Peyer's patch (tissue), 4 donors: Measurements from ENCODE around the gene FARSB. TPM values are rescaled to one million over a fixed set of nuclear protein-coding genes. Genes with fewer than 3 reads are reported as not detected.
A peak's percentile ranks its signal among the peaks of the same experiment; 100 is the strongest.

Source experiments
- DNase-seq, 3 donors: peaks; one replicate each; pipeline ENCODE4 v3.0.0-alpha.2; 2017 to 2019
- H3K27ac ChIP-seq, 4 donors: fragments of 200-600 bp; sonication (generic); one replicate each; pipeline ENCODE4 v1.5.1; 2016 to 2019
- H3K27me3 ChIP-seq, 2 donors: fragments of 200-600 bp; sonication (generic); one replicate each; pipeline ENCODE4 v1.5.1; 2019
- H3K36me3 ChIP-seq, 3 donors: fragments of 200-600 bp; sonication (generic); one replicate each; pipeline ENCODE4 v1.5.1; 2016 to 2019
- H3K4me1 ChIP-seq, 4 donors: fragments of 200-600 bp; sonication (generic); one replicate each; pipeline ENCODE4 v1.5.1; 2016 to 2019
- H3K4me3 ChIP-seq, 4 donors: fragments of 200-600 bp; sonication (generic); 1 replicate in 3 of 4; 2 replicates in 1 of 4; pipeline ENCODE4 v1.5.1; 2016 to 2019; ENCODE audit warnings: mild to moderate bottlenecking in 1 of 4
- H3K9me3 ChIP-seq, 4 donors: fragments of 200-600 bp; sonication (generic); one replicate each; pipeline ENCODE4 v1.5.1; 2016 to 2019; ENCODE audit warnings: mild to moderate bottlenecking in 1 of 4
- POLR2A ChIP-seq, 2 donors: fragments of 450-650 bp; IDR thresholded peaks; one replicate each; pipeline ENCODE4 v1.5.1; 2017; ENCODE audit warnings: antibody characterized with exemption in 2 of 2, mild to moderate bottlenecking in 2 of 2, moderate library complexity in 2 of 2
- total RNA-seq, 4 donors: library from RNA; depleted of rRNA; stranded (reverse); fragments of >200 nt; gene quantifications; one replicate each; pipeline ENCODE4 v1.1.0, GENCODE V29; 2016
- TF ChIP-seq, protein P1 (sequence below), 6 experiments: fragments of 450-650 bp in 4 of 6; fragments of 200-600 bp in 2 of 6; sonication (generic) in 1 of 6; IDR thresholded peaks; one replicate each; pipeline ENCODE4 v1.5.1; 2017 to 2019; ENCODE audit warnings: antibody characterized with exemption in 6 of 6, mild to moderate bottlenecking in 3 of 6, moderate library complexity in 1 of 6

FARSB gene
- total RNA-seq, 4 donors from 2014 or later, result 8.6 to 14.9 (median 11.7) TPM

DNA sequence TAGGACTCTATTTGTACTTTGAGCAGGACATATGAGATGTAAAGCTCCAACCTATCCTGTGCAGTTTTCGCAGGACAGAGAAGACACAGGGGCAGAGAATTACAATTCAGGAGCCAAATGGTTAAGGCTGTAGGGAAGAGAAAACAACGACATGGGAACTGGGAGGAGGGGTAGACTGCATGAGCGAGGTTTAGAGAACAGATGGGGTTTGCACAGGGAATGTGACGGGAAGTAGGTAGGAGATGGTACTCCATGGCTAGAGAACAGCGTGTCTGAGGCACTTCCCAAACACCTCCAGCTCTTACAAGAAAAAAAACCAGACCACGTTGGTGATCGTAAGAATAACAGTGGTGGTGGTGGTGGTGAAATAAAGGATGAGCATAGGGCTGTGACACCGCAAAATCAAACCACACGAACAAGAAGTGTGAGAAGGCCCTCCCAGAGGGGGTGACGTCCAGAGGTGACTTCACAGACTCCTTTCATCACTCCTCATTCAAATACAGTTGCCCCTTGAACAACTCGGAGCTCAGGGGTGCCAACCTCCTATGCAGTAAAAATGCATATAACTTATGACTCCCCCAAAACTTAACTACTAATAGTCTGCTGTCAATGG, 92.7 kb downstream of the FARSB start:
- Histone ChIP-seq H3K4me3 (no peak overlapping the region), H3K27ac (no peak overlapping the region), H3K9me3 (no peaks in the 10 kb centered on the region), H3K27me3 (no peaks in the 10 kb centered on the region), H3K36me3 (peaks cover 0 to 7% (median 0%) of the 10 kb centered on the region in 3 donors), H3K4me1 (no peaks in the 10 kb centered on the region)
- no peak for DNase-seq
- TF ChIP-seq POLR2A (IDR thresholded peaks at IDR 0.05), result no peak
- TF ChIP-seq, protein P1, sequence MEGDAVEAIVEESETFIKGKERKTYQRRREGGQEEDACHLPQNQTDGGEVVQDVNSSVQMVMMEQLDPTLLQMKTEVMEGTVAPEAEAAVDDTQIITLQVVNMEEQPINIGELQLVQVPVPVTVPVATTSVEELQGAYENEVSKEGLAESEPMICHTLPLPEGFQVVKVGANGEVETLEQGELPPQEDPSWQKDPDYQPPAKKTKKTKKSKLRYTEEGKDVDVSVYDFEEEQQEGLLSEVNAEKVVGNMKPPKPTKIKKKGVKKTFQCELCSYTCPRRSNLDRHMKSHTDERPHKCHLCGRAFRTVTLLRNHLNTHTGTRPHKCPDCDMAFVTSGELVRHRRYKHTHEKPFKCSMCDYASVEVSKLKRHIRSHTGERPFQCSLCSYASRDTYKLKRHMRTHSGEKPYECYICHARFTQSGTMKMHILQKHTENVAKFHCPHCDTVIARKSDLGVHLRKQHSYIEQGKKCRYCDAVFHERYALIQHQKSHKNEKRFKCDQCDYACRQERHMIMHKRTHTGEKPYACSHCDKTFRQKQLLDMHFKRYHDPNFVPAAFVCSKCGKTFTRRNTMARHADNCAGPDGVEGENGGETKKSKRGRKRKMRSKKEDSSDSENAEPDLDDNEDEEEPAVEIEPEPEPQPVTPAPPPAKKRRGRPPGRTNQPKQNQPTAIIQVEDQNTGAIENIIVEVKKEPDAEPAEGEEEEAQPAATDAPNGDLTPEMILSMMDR (IDR thresholded peaks at IDR 0.05), result no peak

DNA sequence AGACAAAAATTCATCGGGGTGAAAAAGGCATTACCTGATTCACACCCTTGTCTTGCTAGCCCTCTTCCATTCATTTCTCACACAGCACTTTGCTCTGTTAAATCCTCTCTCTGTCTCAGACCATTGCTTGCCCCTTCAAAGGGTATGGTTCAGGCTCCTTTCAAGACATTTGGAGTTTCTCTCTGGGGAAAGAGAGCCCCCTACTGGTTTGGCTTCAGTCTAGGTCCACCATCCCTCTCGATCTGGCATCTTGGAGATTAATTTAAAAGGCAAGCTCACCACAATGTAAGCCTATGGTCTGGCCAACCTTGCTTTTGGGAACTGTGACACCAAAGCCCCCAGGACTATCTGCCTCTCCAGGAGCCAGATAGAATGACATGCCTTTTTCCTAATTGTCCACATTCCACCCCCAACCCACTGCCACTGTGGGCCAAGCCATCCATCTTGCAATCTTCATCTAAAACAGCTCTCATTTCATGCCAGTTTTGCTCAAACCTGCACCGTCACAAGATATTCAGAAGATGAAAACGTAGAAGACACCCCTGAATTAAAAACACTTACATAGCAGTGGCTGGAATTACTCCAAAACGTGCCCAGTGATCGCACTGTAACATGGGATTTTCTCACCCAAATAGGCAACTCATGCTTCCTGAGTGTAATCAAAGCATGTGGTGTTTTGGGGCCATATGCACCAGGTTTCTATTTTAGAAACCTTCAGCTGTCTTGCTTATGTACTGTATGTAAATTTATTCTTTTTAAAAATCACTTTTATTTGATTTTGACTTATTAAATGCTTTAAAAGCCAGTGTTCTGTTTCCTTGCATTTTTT, 93.9 kb downstream of the FARSB start:
- no peaks in the 10 kb centered on the region for H3K4me1 ChIP-seq
- no peak overlapping the region for H3K27ac ChIP-seq
- TF ChIP-seq, protein P1 (IDR thresholded peaks at IDR 0.05), result peak in 5 of 6 experiments; percentile 20 to 82 (median 76)
- TF ChIP-seq POLR2A (IDR thresholded peaks at IDR 0.05), result no peak
- H3K27me3 ChIP-seq, result no peaks in the 10 kb centered on the region
- DNase-seq, result peak in 2 of 3 donors; percentile 23 to 66
- H3K36me3 ChIP-seq, result peaks cover 0 to 7% (median 0%) of the 10 kb centered on the region in 3 donors
- no peak overlapping the region for H3K4me3 ChIP-seq
- H3K9me3 ChIP-seq, result no peaks in the 10 kb centered on the region

DNA sequence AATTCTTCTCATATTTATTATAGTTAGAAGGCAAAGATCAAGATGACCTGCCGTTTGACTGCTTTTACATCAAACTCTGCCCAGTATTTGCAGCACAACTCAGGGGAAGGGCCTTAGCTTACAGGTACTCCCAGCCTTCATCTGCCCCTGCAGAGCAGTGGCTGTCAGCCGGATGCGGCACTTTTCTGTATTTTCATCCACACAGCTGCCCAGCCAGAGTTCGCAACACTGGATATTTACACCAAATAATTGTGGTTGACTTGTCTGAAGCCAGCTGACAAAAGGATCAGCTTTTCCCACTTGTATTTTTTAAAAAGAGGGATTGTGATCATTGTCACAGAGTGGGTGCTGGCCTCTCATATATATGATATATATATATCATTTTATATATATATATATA, 94.7 kb downstream of the FARSB start:
- Histone ChIP-seq H3K4me3 (no peak overlapping the region), H3K27me3 (no peaks in the 10 kb centered on the region), H3K4me1 (no peaks in the 10 kb centered on the region), H3K9me3 (no peaks in the 10 kb centered on the region), H3K27ac (no peak overlapping the region), H3K36me3 (peaks cover 0 to 7% (median 0%) of the 10 kb centered on the region in 3 donors)
- no peak for DNase-seq
- no peak for TF ChIP-seq POLR2A (IDR thresholded peaks at IDR 0.05)
- TF ChIP-seq, protein P1 (IDR thresholded peaks at IDR 0.05), result no peak

DNA sequence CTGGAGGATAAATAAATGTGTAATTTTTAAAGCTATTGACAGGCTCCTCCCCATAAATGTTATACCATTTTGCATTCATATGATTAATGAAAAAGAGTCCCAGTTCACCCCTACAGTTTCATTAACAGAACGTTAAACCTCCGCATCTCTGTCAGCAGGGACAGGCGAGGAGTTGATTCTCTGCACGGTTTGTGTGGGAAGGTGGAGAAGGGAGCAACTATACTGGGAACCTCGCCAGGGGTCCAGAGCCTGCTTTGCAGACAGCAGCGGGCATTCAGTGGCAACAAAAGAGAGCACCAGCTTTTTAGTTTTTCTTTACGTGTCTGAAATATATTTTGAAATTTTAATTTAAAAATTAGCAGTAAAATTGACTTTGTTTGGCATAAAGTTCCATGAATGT, 101.4 kb downstream of the FARSB start:
- no peak for DNase-seq
- Histone ChIP-seq H3K36me3 (no peaks in the 10 kb centered on the region), H3K4me3 (no peak overlapping the region), H3K9me3 (no peaks in the 10 kb centered on the region), H3K27ac (no peak overlapping the region), H3K27me3 (no peaks in the 10 kb centered on the region), H3K4me1 (no peaks in the 10 kb centered on the region)
- TF ChIP-seq POLR2A (IDR thresholded peaks at IDR 0.05), result no peak
- TF ChIP-seq, protein P1 (IDR thresholded peaks at IDR 0.05), result no peak

DNA sequence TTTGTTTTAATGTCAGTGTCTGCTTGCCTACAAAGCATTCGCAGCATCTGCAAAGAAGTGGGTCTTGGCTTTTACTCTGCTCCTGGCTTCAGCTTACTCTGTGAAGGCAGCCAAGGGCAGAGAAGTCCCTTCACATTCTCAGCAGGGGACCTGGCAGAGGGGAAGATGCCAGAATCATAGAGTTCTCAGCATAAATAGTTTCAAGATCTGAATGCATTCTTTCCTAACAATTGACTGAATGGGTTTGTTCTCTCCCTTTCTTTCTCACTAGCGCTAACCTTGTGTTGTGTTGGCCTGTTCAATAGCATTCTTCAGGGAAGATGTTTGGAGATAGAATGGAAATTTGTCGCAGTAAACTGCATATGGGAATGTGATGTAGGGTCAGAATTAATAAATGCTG, 106.9 kb downstream of the FARSB start:
- H3K4me1 ChIP-seq, result peaks cover 0 to 8% (median 0%) of the 10 kb centered on the region in 4 donors
- H3K36me3 ChIP-seq, result no peaks in the 10 kb centered on the region
- no peaks in the 10 kb centered on the region for H3K27me3 ChIP-seq
- TF ChIP-seq POLR2A (IDR thresholded peaks at IDR 0.05), result no peak
- TF ChIP-seq, protein P1 (IDR thresholded peaks at IDR 0.05), result no peak
- H3K27ac ChIP-seq, result no peak overlapping the region
- H3K9me3 ChIP-seq, result no peaks in the 10 kb centered on the region
- no peak for DNase-seq
- H3K4me3 ChIP-seq, result no peak overlapping the region
